Kidney capillary endothelial cell (primary cell): Measurements from ENCODE around the gene PRRT2.
"Not testable (repeated sequence)": the region's sequence is repeated elsewhere in the genome, so short reads cannot be mapped to it uniquely, and the experiment has no call there.

ENCODE experiments used
- DNase-seq: peaks from one replicate; pipeline ENCODE4 v3.0.0-alpha.2; 2018; ENCODE audit warnings: low spot score

PRRT2 gene

GRCh38 chr16:29790949-29791844 is 20.8 kb upstream of the PRRT2 start:
- DNase-seq: no peak

GRCh38 chr16:29791845-29792807 is 19.9 kb upstream of the PRRT2 start:
- no peak for DNase-seq

GRCh38 chr16:29793153-29793552 is 18.8 kb upstream of the PRRT2 start:
- DNase-seq: not testable (repeated sequence)

GRCh38 chr16:29794231-29794710 is 17.7 kb upstream of the PRRT2 start:
- no peak for DNase-seq

GRCh38 chr16:29802416-29802935 is 9.5 kb upstream of the PRRT2 start:
- no peak for DNase-seq

- DNase-seq: no peak
Measured at GRCh38 chr16:29804020-29804419, 8.0 kb upstream of the PRRT2 start.

- DNase-seq: no peak
Measured at GRCh38 chr16:29804455-29805231, 7.3 kb upstream of the PRRT2 start.

GRCh38 chr16:29805232-29806098 is 6.5 kb upstream of the PRRT2 start:
- DNase-seq: peak; percentile 93

GRCh38 chr16:29806099-29806579 is 5.9 kb upstream of the PRRT2 start, which contains the start of gene MAZ:
Gene MAZ (plus strand): TSS chr16:29806529. CDS start chr16:29806702, 173 bp downstream.
- DNase-seq: peak; percentile 59

GRCh38 chr16:29806641-29807425 is 5.2 kb upstream of the PRRT2 start:
- DNase-seq: no peak

- DNase-seq: peak; percentile 87
Measured at GRCh38 chr16:29807426-29808218, 4.4 kb upstream of the PRRT2 start.

GRCh38 chr16:29808219-29808900 is 3.6 kb upstream of the PRRT2 start:
- no peak for DNase-seq

GRCh38 chr16:29809031-29809747 is 2.8 kb upstream of the PRRT2 start:
- DNase-seq: no peak

- DNase-seq: no peak
Measured at GRCh38 chr16:29809850-29810698, 1.9 kb upstream of the PRRT2 start.

- no peak for DNase-seq
Measured at GRCh38 chr16:29810699-29811169, 1.3 kb upstream of the PRRT2 start.
